Trophoblast cell (in vitro differentiated cells and primary cell): ENCODE measurements around the gene GOLPH3.

Experiments
- DNase-seq, 2 donors: peaks; one replicate each; pipeline ENCODE4 v3.0.0-alpha.2; 2016
- H2AFZ ChIP-seq: 2 replicates; pipeline ENCODE4 v1.6.1; 2013; ENCODE audit warnings: low read length, moderate library complexity, mild to moderate bottlenecking; ENCODE audit not compliant: insufficient read depth, poor library complexity
- H2AK5ac ChIP-seq: 2 replicates; pipeline ENCODE4 v1.6.1; 2013; ENCODE audit warnings: mild to moderate bottlenecking, low read length
- H2BK120ac ChIP-seq: 2 replicates; pipeline ENCODE4 v1.6.1; 2013; ENCODE audit warnings: low read length, mild to moderate bottlenecking, moderate library complexity; ENCODE audit not compliant: insufficient read depth, poor library complexity
- H2BK12ac ChIP-seq: 2 replicates; pipeline ENCODE4 v1.6.1; 2013; ENCODE audit warnings: mild to moderate bottlenecking, low read length, moderate library complexity
- H2BK5ac ChIP-seq: 2 replicates; pipeline ENCODE4 v1.6.1; 2013; ENCODE audit warnings: low read length, low read depth, moderate library complexity, mild to moderate bottlenecking; ENCODE audit not compliant: poor library complexity
- H3K14ac ChIP-seq: 2 replicates; pipeline ENCODE4 v1.6.1; 2013; ENCODE audit warnings: mild to moderate bottlenecking, low read length
- H3K18ac ChIP-seq: 2 replicates; pipeline ENCODE4 v1.6.1; 2013; ENCODE audit warnings: mild to moderate bottlenecking, low read length
- H3K23ac ChIP-seq: 2 replicates; pipeline ENCODE4 v1.6.1; 2013; ENCODE audit warnings: low read length
- H3K27ac ChIP-seq: 2 replicates; pipeline ENCODE4 v1.5.1; 2013; ENCODE audit warnings: low read depth, mild to moderate bottlenecking, inconsistent platforms, low read length, moderate library complexity
- H3K27me3 ChIP-seq: 2 replicates; pipeline ENCODE4 v1.6.1; 2013; ENCODE audit warnings: inconsistent platforms, mild to moderate bottlenecking, low read length, moderate library complexity; ENCODE audit not compliant: insufficient read depth
- H3K36me3 ChIP-seq, 2 experiments: 1 replicate in 1 of 2; 2 replicates in 1 of 2; pipeline ENCODE4 v1.6.1; 2013; ENCODE audit warnings: low read length in 2 of 2, mild to moderate bottlenecking in 2 of 2, moderate library complexity in 1 of 2; ENCODE audit not compliant: insufficient read depth in 2 of 2, control insufficient read depth in 1 of 2
- H3K4ac ChIP-seq: 2 replicates; pipeline ENCODE4 v1.6.1; 2013; ENCODE audit warnings: low read depth, mild to moderate bottlenecking, low read length, moderate library complexity
- H3K4me1 ChIP-seq, 2 experiments: 1 replicate in 1 of 2; 2 replicates in 1 of 2; pipeline ENCODE4 v1.6.1; 2013; ENCODE audit warnings: low read length in 2 of 2, mild to moderate bottlenecking in 2 of 2, moderate library complexity in 1 of 2; ENCODE audit not compliant: insufficient read depth in 2 of 2, control insufficient read depth in 1 of 2
- H3K4me2 ChIP-seq: 2 replicates; pipeline ENCODE4 v1.6.1; 2013; ENCODE audit warnings: inconsistent platforms, mild to moderate bottlenecking, low read length, moderate library complexity
- H3K4me3 ChIP-seq: 2 replicates; pipeline ENCODE4 v1.5.1; 2013; ENCODE audit warnings: mild to moderate bottlenecking, low read depth, low read length, inconsistent platforms
- H3K79me1 ChIP-seq: one replicate; pipeline ENCODE4 v1.6.1; 2013; ENCODE audit warnings: low read length
- H3K79me2 ChIP-seq: 2 replicates; pipeline ENCODE4 v1.6.1; 2013; ENCODE audit warnings: low read length, mild to moderate bottlenecking; ENCODE audit not compliant: control insufficient read depth, insufficient read depth, poor library complexity
- H3K9ac ChIP-seq: 2 replicates; pipeline ENCODE4 v1.6.1; 2013; ENCODE audit warnings: mild to moderate bottlenecking, low read length
- H3K9me3 ChIP-seq: 2 replicates; pipeline ENCODE4 v1.6.1; 2013; ENCODE audit warnings: low read depth, mild to moderate bottlenecking, control low read depth, inconsistent platforms, low read length; ENCODE audit not compliant: insufficient read depth
- H4K12ac ChIP-seq: 2 replicates; pipeline ENCODE4 v1.6.1; 2013; ENCODE audit warnings: low read depth, mild to moderate bottlenecking, low read length, moderate library complexity
- H4K8ac ChIP-seq: 2 replicates; pipeline ENCODE4 v1.6.1; 2013; ENCODE audit warnings: low read depth, mild to moderate bottlenecking, low read length, moderate library complexity
- H4K91ac ChIP-seq: one replicate; pipeline ENCODE4 v1.6.1; 2013; ENCODE audit warnings: low read depth, mild to moderate bottlenecking, low read length, moderate library complexity
- WGBS: extraction: QIAGEN DNeasy Blood & Tissue Kit; methylation state at CpG from one replicate; pipeline ENCODE4 v1.1.7; 2013; ENCODE audit warnings: missing lambda C conversion rate; ENCODE audit not compliant: insufficient read length, insufficient coverage; ENCODE audit errors: extremely low coverage; 5-methylcytosine and 5-hydroxymethylcytosine counted together

Gene GOLPH3

DNA sequence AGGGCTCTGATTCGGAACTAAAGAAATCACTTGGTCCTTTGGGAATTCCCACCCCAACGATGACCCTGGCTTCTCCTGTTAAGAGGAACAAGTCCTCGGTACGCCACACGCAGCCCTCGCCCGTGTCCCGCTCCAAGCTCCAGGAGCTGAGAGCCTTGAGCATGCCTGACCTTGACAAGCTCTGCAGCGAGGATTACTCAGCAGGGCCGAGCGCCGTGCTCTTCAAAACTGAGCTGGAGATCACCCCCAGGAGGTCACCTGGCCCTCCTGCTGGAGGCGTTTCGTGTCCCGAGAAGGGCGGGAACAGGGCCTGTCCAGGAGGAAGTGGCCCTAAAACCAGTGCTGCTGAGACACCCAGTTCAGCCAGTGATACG is 83.4 kb downstream of the GOLPH3 start:
- H2AK5ac ChIP-seq: no peak overlapping the region
- no peaks in the 10 kb centered on the region for H3K79me1 ChIP-seq
- no peak overlapping the region for H4K12ac ChIP-seq
- no peak overlapping the region for H4K91ac ChIP-seq
- H3K18ac ChIP-seq: no peak overlapping the region
- no peak overlapping the region for H3K4me2 ChIP-seq
- H3K9me3 ChIP-seq: no peaks in the 10 kb centered on the region
- H4K8ac ChIP-seq: no peak overlapping the region
- no peak overlapping the region for H3K14ac ChIP-seq
- DNase-seq: no peak
- no peaks in the 10 kb centered on the region for H3K27me3 ChIP-seq
- no peak overlapping the region for H3K9ac ChIP-seq
- H3K23ac ChIP-seq: no peak overlapping the region
- H2BK120ac ChIP-seq: no peak overlapping the region
- no peak overlapping the region for H2BK5ac ChIP-seq
- no peak overlapping the region for H3K4ac ChIP-seq
- H3K4me1 ChIP-seq: peaks cover 0 to 2% of the 10 kb centered on the region in 2 experiments
- H2BK12ac ChIP-seq: no peak overlapping the region
- no CpG with 5 or more reads among the region's 17 CpGs for whole genome bisulfite sequencing
- H3K4me3 ChIP-seq: no peak overlapping the region
- no peak overlapping the region for H2AFZ ChIP-seq
- H3K79me2 ChIP-seq: no peaks in the 10 kb centered on the region
- peaks cover 9 to 12% of the 10 kb centered on the region in 2 experiments for H3K36me3 ChIP-seq
- H3K27ac ChIP-seq: no peak overlapping the region

- Histone ChIP-seq H3K4ac (no peak overlapping the region), H3K79me1 (no peaks in the 10 kb centered on the region), H4K91ac (no peak overlapping the region), H2BK120ac (no peak overlapping the region), H3K23ac (no peak overlapping the region), H3K27me3 (no peaks in the 10 kb centered on the region), H3K4me2 (no peak overlapping the region), H2BK5ac (no peak overlapping the region), H3K4me1 (peaks cover 0 to 2% of the 10 kb centered on the region in 2 experiments), H3K4me3 (no peak overlapping the region), H3K36me3 (peaks cover 6 to 12% of the 10 kb centered on the region in 2 experiments), H4K12ac (no peak overlapping the region), H3K14ac (no peak overlapping the region), H3K9ac (no peak overlapping the region), H3K9me3 (no peaks in the 10 kb centered on the region), H2AK5ac (no peak overlapping the region), H2AFZ (no peak overlapping the region), H3K79me2 (no peaks in the 10 kb centered on the region), H3K27ac (no peak overlapping the region), H3K18ac (no peak overlapping the region), H4K8ac (no peak overlapping the region), H2BK12ac (no peak overlapping the region)
- WGBS: no CpG with 5 or more reads among the region's 24 CpGs
- DNase-seq: no peak
Measured at GRCh38 chr5:32090026-32090754, 83.9 kb downstream of the GOLPH3 start.

DNA sequence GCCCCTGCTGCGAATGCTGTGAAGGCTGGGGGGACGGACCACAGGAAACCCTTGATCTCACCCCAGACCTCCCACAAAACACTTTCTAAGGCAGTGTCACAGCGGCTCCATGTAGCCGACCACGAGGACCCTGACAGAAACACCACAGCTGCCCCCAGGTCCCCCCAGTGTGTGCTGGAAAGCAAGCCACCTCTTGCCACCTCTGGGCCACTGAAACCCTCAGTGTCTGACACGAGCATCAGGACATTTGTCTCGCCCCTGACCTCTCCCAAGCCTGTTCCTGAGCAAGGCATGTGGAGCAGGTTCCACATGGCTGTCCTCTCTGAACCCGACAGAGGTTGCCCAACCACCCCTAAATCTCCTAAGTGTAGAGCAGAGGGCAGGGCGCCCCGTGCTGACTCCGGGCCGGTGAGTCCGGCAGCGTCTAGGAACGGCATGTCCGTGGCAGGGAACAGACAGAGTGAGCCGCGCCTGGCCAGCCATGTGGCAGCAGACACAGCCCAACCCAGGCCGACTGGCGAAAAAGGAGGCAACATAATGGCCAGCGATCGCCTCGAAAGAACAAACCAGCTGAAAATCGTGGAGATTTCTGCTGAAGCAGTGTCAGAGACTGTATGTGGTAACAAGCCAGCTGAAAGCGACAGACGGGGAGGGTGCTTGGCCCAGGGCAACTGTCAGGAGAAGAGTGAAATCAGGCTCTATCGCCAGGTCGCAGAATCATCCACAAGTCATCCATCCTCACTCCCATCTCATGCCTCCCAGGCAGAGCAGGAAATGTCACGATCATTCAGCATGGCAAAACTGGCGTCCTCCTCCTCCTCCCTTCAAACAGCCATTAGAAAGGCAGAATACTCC is 84.7 kb downstream of the GOLPH3 start:
- Histone ChIP-seq H2AK5ac (no peak overlapping the region), H3K79me2 (no peaks in the 10 kb centered on the region), H2BK5ac (no peak overlapping the region), H3K9ac (no peak overlapping the region), H3K4me1 (peaks cover 0 to 2% of the 10 kb centered on the region in 2 experiments), H3K9me3 (no peaks in the 10 kb centered on the region), H3K18ac (no peak overlapping the region), H2BK120ac (no peak overlapping the region), H3K4ac (no peak overlapping the region), H2AFZ (no peak overlapping the region), H3K27me3 (no peaks in the 10 kb centered on the region), H2BK12ac (no peak overlapping the region), H3K36me3 (peaks cover 3 to 9% of the 10 kb centered on the region in 2 experiments), H3K4me3 (no peak overlapping the region), H3K27ac (no peak overlapping the region), H4K8ac (no peak overlapping the region), H3K79me1 (no peaks in the 10 kb centered on the region), H3K4me2 (no peak overlapping the region), H4K91ac (no peak overlapping the region), H3K23ac (no peak overlapping the region), H3K14ac (no peak overlapping the region), H4K12ac (no peak overlapping the region)
- WGBS: no CpG with 5 or more reads among the region's 30 CpGs
- no peak for DNase-seq

GRCh38 chr5:32088214-32088613 is 85.9 kb downstream of the GOLPH3 start:
- Histone ChIP-seq H3K14ac (no peak overlapping the region), H2AK5ac (no peak overlapping the region), H3K79me1 (no peaks in the 10 kb centered on the region), H2BK120ac (no peak overlapping the region), H4K8ac (no peak overlapping the region), H3K36me3 (peaks cover 3 to 8% of the 10 kb centered on the region in 2 experiments), H3K27me3 (no peaks in the 10 kb centered on the region), H2BK5ac (no peak overlapping the region), H3K4me1 (peaks cover 0 to 2% of the 10 kb centered on the region in 2 experiments), H3K18ac (no peak overlapping the region), H4K12ac (no peak overlapping the region), H4K91ac (no peak overlapping the region), H2BK12ac (no peak overlapping the region), H3K23ac (no peak overlapping the region), H3K9me3 (no peaks in the 10 kb centered on the region), H3K27ac (no peak overlapping the region), H3K79me2 (no peaks in the 10 kb centered on the region), H3K4me2 (no peak overlapping the region), H3K9ac (no peak overlapping the region), H3K4me3 (no peak overlapping the region), H3K4ac (no peak overlapping the region), H2AFZ (no peak overlapping the region)
- no CpG with 5 or more reads among the region's 12 CpGs for WGBS
- DNase-seq: no peak
